ENCODE measurements around the gene ECE1.
A peak's percentile ranks its signal among the peaks of the same experiment; 100 is the strongest.
"Not testable (repeated sequence)": the region's sequence is repeated elsewhere in the genome, so short reads cannot be mapped to it uniquely, and the experiment has no call there.

The ECE1 gene

GRCh38 chr1:21290546-21290944 lies 282 bp upstream of the ECE1 start:
- no peak for DNase-seq

GRCh38 chr1:21289127-21289526 lies 1.1 kb downstream of the ECE1 start:
- no peak for DNase-seq

GRCh38 chr1:21287905-21288514 lies 2.3 kb downstream of the ECE1 start:
- no peak for DNase-seq

- not testable (repeated sequence) for DNase-seq
Measured at GRCh38 chr1:21285386-21285785, 4.9 kb downstream of the ECE1 start.

GRCh38 chr1:21285055-21285372 lies 5.2 kb downstream of the ECE1 start:
- no peak for DNase-seq

GRCh38 chr1:21284206-21285054 lies 5.8 kb downstream of the ECE1 start:
- no peak for DNase-seq

- DNase-seq, result no peak
Measured at GRCh38 chr1:21283524-21283923, 6.7 kb downstream of the ECE1 start.

GRCh38 chr1:21282020-21282419 lies 8.2 kb downstream of the ECE1 start:
- DNase-seq, result not testable (repeated sequence)

DNA sequence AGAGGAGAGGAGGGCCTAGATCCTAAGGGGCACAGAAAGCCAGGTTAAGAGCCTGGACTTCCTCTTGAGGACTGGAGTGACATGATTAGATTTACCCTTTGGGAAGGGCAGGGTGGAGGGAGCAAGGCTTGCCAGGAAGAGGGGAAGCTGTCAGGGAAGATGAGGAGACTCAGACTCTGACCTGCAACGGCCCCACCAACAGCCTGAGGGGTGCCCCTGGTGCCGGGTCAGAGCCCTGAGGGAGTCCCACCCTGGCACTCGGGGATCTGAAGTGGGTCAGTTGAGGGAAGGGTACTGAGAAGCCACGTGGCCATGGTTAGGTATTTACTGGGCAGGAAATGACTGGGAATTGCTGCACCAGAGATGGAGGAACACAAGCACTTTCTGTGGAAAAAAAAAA lies 9.8 kb downstream of the ECE1 start:
- DNase-seq, result no peak

DNA sequence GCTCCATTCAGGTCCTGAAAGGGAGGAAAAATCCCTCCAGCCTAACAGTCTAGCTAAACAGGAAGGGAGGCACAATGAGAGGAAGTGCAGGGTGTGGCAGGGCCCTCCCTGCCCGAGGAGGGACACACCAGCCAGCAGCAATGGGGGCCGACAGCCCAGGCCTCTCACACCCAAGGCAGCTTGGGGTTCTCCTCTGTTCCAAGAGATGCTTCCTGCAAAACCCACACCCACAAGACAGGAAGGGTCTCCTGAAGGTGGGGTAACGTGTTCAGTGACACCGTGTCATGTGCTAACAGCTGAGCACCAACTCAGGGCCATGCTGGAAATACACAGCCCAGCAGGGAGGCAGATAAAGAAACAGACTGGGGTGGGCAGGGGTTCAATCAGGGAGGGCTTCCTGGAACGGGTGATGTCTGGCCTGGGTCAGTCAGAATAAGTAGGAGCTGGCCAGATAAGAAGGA lies 10.2 kb downstream of the ECE1 start:
- no peak for DNase-seq

GRCh38 chr1:21278860-21279845 lies 11.1 kb downstream of the ECE1 start:
- no peak for DNase-seq

GRCh38 chr1:21278208-21278859 lies 11.9 kb downstream of the ECE1 start:
- peak; percentile 76 for DNase-seq

- DNase-seq, result no peak
Measured at GRCh38 chr1:21277180-21277579, 13.1 kb downstream of the ECE1 start.

DNA sequence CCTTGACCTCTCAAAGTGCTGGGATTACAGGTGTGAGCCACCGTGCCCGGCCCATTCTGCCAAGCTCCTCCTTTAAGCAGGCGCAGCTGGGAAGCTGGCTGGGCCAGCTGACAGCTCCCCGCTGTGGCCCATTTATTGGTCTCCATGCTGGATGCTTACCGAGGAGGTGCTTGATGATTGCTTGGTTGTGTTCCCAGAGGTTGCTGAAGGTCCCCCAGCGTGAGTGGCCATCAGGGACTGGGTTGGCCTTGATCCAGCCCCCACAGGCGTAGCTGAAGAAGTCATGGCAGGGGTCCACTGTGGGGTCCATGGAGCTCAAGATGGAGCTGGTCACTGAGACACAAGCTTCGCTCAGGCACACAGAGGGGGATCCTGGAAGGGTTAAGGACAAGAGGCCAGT lies 17.7 kb downstream of the ECE1 start:
- no peak for DNase-seq

GRCh38 chr1:21271550-21271949 lies 18.7 kb downstream of the ECE1 start:
- no peak for DNase-seq

- peak; percentile 24 for DNase-seq
Measured at GRCh38 chr1:21270086-21270689, 20.1 kb downstream of the ECE1 start.

GRCh38 chr1:21269461-21270085 lies 20.7 kb downstream of the ECE1 start:
- DNase-seq, result no peak

GRCh38 chr1:21268281-21269239 lies 21.7 kb downstream of the ECE1 start:
- peak; percentile 84 for DNase-seq

- no peak for DNase-seq
Measured at GRCh38 chr1:21267191-21268077, 22.8 kb downstream of the ECE1 start.

Measured in NCI-H510A treated with DMSO at 0.1 percent for 48 hours (cell line).